ENCODE data around the gene LMNA.
"Not testable (repeated sequence)": the region's sequence is repeated elsewhere in the genome, so short reads cannot be mapped to it uniquely, and the experiment has no call there.

The LMNA gene

DNA sequence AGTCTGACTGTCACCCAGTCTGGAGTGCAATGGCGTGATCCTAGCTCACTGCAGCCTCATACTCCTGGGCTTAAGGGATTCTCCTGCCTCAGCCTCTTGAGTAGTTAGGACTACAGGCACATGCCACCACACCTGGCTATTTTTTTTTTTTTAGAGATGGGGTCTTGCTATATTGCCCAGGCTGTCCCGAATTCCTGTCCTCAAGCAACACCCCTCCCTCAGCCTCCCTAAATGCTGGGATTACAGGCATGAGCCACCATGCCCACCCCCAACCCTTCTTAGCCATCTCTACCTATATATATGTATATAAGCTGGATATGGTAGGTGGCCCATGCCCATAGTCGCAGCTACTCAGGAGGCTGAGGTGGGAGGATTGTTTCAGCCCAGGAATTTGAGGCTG, 66.0 kb downstream of the LMNA start:
- in situ Hi-C loops (cut with MboI; ENCODE audit: low pct_unique_long_range_greater_than_20kb, low sequenced_read_pairs) = no loop called here
- DNase-seq = no peak

- in situ Hi-C loops (cut with MboI; ENCODE audit: low pct_unique_long_range_greater_than_20kb, low sequenced_read_pairs); DNase-seq: not testable (repeated sequence)
Measured at GRCh38 chr1:156181391-156181924, 66.9 kb downstream of the LMNA start.

GRCh38 chr1:156182010-156182779, 67.7 kb downstream of the LMNA start:
- DNase-seq; in situ Hi-C loops (cut with MboI; ENCODE audit: low pct_unique_long_range_greater_than_20kb, low sequenced_read_pairs): not testable (repeated sequence)

DNA sequence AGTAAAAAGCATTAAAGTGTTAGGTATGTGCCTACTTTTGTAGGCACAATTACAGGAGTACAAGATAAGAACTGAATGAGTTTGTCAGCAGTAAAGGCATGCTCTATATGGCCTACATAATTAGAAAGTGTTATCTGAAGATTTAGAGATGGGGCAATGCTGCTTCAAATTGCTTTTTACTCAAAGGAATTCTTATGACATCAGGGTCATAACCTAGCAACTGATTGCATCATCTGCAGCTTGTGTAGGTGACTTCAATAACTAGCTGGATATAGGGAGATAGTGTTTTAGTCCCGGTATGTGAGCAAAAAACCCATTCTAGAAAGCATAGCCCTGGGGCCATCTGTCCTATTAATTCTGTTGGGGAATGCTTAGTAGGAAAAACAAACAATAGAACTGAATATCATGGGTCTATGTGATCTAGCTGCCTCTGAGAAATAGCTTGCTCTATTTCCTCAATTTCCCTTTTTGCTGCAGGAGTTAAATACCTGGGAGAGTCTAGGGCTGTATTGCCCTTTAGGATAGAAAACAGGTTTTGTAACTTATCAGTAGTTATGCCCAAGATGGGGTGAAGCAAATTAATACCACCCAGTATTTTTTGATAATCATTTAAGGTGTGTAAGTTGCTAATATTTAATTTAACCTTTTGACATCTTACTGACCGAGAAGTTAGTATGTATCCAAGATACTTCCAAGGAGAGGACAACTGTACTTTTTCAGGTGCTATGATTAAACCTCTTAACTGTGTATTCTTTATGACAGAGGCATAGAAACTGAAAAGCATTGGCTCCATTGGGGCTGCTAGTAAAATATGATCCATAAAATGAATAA, 72.1 kb downstream of the LMNA start:
- DNase-seq = not testable (repeated sequence)

More for the DNA sequence above, 72.1 kb downstream of the LMNA start:
- in situ Hi-C loops (cut with MboI; ENCODE audit: low pct_unique_long_range_greater_than_20kb, low sequenced_read_pairs) = not testable (repeated sequence)

Measured in KBM-7 (cell line).